ENCODE data around the gene SCP2.

DNA sequence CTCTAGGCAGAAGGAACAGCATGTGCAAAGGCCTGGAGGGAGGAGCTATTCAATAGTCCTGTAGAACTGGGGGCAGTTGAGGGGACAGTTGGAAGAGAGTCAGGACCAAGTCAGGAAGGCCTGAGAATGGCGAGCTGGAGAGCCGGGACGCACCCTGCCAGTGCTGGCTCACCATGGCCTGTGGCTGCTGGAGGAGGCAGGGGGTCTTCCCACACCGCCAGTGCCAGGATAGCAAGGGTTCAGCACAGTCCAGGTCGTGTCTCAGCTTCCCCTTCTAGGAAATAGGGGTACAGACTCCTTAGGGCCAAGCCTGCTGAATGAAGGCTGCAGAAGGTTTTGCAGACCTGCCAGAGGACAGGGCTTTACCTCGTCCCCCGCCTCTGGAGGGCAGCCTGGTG, 142.2 kb downstream of the SCP2 start:
- TF ChIP-seq, protein P1, sequence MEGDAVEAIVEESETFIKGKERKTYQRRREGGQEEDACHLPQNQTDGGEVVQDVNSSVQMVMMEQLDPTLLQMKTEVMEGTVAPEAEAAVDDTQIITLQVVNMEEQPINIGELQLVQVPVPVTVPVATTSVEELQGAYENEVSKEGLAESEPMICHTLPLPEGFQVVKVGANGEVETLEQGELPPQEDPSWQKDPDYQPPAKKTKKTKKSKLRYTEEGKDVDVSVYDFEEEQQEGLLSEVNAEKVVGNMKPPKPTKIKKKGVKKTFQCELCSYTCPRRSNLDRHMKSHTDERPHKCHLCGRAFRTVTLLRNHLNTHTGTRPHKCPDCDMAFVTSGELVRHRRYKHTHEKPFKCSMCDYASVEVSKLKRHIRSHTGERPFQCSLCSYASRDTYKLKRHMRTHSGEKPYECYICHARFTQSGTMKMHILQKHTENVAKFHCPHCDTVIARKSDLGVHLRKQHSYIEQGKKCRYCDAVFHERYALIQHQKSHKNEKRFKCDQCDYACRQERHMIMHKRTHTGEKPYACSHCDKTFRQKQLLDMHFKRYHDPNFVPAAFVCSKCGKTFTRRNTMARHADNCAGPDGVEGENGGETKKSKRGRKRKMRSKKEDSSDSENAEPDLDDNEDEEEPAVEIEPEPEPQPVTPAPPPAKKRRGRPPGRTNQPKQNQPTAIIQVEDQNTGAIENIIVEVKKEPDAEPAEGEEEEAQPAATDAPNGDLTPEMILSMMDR (conservative IDR thresholded peaks at IDR 0.05; ENCODE audit: low read depth, low read length): no peak
- TF ChIP-seq EZH2 (IDR thresholded peaks at IDR 0.05; ENCODE audit: low read length, unreplicated experiment): no peak

All from PC-3 (cell line).